GM21423 (cell line): ENCODE measurements around the gene GPC6.

Experiments used
- ATAC-seq: cut with Tn5 transposase; IDR thresholded peaks from one replicate; pipeline ENCODE4 v1.9.1; 2021; ENCODE audit warnings: mild to moderate bottlenecking, moderate library complexity; ENCODE audit not compliant: unreplicated experiment

Gene GPC6

GRCh38 chr13:94139393-94139995 lies 912.9 kb downstream of the GPC6 start:
- no peak for ATAC-seq

- ATAC-seq: no peak
Observed at GRCh38 chr13:94140027-94140426, 913.4 kb downstream of the GPC6 start.

GRCh38 chr13:94140511-94140910 lies 913.9 kb downstream of the GPC6 start:
- ATAC-seq: no peak

GRCh38 chr13:94143624-94144350 lies 917.2 kb downstream of the GPC6 start:
- ATAC-seq: no peak

GRCh38 chr13:94145966-94146365 lies 919.4 kb downstream of the GPC6 start:
- ATAC-seq: no peak

- no peak for ATAC-seq
Observed at GRCh38 chr13:94153586-94153985, 927.0 kb downstream of the GPC6 start.

- ATAC-seq: no peak
Observed at GRCh38 chr13:94154367-94154766, 927.8 kb downstream of the GPC6 start.

- ATAC-seq: no peak
Observed at GRCh38 chr13:94157705-94158218, 931.2 kb downstream of the GPC6 start.

- no peak for ATAC-seq
Observed at GRCh38 chr13:94160875-94161274, 934.3 kb downstream of the GPC6 start.

GRCh38 chr13:94162289-94162688 lies 935.7 kb downstream of the GPC6 start:
- ATAC-seq: no peak

GRCh38 chr13:94163535-94163934 lies 936.9 kb downstream of the GPC6 start:
- ATAC-seq: no peak

- ATAC-seq: no peak
Observed at GRCh38 chr13:94168783-94169453, 942.3 kb downstream of the GPC6 start.

- ATAC-seq: no peak
Observed at GRCh38 chr13:94169454-94170144, 943.0 kb downstream of the GPC6 start.

- no peak for ATAC-seq
Observed at GRCh38 chr13:94170145-94170571, 943.6 kb downstream of the GPC6 start.

GRCh38 chr13:94172416-94172815 lies 945.8 kb downstream of the GPC6 start:
- ATAC-seq: no peak

GRCh38 chr13:94173312-94173854 lies 946.8 kb downstream of the GPC6 start:
- ATAC-seq: no peak

- ATAC-seq: no peak
Observed at GRCh38 chr13:94174009-94174408, 947.4 kb downstream of the GPC6 start.

- no peak for ATAC-seq
Observed at GRCh38 chr13:94175076-94175475, 948.5 kb downstream of the GPC6 start.

GRCh38 chr13:94176561-94176960 lies 950.0 kb downstream of the GPC6 start:
- ATAC-seq: no peak

- ATAC-seq: no peak
Observed at GRCh38 chr13:94177041-94177440, 950.4 kb downstream of the GPC6 start.

- ATAC-seq: no peak
Observed at GRCh38 chr13:94178625-94179244, 952.1 kb downstream of the GPC6 start.
